Measurements from ENCODE around the gene ID1.
"Not testable (repeated sequence)": the region's sequence is repeated elsewhere in the genome, so short reads cannot be mapped to it uniquely, and the experiment has no call there.

The ID1 gene

DNA sequence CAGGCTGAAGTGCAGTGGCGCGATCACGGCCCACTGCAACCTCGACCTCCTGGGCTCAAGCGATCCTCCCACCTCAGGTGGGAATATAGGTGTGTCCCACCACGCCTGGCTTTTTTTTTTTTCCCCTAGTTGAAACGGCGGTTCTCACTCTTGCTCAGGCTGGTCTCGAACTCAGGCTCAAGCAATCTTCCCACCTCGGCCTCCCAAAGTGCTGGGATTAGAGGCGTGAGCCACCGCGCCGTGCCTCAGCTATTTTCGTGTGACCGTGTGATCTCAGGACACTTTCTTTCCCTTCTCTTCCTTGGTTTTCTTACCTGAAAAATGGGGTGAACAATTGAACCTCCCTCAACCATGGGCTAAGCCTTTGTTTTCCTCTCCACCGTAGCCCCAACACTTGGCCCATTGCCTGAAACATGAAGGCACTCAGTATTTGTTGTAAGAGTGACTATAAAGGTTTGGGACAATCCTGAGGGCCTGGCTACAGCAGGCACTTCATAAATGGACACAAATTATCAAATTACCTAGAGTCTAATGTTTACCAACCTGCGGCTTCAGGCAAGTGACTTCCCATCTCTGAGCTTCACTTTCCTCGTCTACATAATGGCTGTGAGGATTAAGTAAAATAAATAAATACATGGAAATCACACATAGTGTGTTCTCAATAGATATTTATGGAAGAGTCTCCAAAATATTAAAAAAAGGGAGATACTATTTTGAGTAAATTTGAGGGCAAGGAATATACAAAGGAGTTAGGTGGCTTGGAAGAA, 31.4 kb upstream of the ID1 start:
- peak; percentile 76 for DNase-seq

DNA sequence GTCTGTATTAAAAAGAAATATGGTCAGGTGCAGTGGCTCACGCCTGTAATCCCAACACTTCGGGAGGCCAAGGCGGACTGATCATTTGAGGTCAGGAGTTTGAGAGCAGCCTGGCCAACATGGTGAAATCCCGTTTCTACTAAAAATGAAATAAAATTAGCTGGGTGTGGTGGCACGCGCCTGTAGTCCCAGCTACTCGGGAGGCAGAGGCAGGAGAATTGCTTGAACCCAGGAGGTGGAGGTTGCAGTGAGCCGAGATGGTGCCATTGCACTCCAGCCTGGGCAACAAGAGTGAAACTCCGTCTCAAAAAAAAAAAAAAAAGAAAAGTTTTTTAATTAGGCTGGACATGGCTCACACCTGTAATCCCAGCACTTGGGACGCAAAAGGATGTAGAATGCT, 30.1 kb upstream of the ID1 start:
- DNase-seq = not testable (repeated sequence)

DNA sequence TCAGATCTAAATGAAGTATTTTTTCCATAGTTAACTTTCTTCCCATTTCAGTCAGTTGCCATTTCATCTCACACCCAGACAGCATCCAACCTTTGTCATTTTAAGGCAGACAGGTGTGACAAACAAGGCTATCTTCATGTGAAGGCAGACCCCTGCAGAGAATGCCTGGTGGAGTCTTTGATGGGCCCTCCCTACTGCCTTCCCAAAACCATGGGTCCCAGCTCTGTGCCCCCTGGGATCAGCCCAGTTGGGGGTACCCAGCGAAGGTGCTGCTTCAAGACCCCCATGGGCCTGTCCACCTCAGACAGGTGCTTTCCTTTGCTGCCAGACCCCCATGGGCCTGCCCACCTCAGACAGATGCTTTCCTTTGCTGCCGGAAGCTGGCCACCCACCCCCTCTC, 28.3 kb upstream of the ID1 start:
- no peak for DNase-seq

DNA sequence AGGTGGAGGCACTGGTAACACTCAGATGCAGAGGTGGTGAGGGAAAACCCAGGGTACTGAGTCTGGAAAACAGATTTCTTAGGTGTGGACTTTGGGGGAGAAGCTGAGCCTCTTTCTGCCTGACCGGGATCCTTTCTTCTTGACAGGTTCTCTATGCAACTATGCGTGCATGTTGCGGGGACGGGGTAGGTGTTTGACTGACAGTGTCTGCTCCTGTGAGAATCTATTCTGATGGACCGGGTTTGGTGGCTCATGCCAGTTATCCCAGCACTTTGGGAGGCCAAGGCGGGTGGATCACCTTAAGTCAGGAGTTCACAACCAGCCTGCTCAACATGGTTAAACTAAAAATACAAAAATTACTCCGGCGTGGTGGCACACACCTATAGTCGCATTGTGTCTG, 27.9 kb upstream of the ID1 start:
- no peak for DNase-seq

DNA sequence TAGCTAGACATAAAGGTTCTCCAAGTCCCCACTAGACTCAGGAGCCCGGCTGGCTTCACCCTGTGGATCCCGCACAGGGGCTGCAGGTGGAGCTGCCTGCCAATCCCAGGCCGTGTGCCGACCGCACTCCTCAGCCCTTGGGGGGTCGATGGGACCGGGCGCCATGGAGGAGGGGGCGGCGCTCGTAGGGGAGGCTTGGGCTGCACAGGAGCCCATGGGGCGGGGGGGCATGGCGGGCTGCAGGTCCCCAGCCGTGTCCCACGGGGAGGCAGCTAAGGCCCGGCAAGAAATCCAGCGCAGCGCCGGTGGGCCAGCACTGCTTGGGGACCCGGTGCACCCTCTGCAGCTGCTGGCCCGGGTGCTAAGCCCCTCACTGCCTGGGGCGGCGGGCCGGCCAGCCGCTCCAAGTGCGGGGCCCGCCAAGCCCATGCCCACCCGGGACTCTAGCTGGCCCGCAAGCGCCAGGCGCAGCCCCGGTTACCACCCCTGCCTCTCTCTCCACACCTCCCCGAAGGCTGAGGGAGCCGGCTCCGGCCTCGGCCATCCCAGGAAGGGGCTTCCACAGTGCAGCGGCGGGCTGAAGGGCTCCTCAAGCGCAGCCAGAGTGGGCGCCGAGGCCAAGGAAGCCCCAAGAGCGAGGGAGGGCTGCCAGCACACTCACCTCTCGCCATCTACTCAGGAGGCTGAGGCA, 26.5 kb upstream of the ID1 start:
- DNase-seq = no peak

DNA sequence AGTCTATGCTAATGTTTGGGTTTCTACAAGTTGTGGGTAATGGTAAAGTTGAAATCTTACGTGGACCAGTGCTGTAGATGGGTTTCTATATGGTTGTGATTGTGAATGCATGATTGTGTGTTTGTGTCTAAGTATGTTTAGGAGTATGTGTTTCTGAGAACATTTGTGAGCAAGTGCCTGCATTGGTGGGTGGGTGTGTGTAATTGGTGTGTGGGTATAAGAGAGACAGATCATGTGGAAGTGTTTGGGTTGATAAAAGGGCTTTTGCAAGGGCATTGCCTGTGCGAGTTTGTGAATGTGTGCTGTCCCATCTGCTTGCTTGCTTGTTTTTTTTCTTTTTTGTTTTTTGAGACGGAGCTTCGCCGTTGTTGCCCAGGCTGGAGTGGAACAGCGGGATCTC, 25.8 kb upstream of the ID1 start:
- no peak for DNase-seq

DNA sequence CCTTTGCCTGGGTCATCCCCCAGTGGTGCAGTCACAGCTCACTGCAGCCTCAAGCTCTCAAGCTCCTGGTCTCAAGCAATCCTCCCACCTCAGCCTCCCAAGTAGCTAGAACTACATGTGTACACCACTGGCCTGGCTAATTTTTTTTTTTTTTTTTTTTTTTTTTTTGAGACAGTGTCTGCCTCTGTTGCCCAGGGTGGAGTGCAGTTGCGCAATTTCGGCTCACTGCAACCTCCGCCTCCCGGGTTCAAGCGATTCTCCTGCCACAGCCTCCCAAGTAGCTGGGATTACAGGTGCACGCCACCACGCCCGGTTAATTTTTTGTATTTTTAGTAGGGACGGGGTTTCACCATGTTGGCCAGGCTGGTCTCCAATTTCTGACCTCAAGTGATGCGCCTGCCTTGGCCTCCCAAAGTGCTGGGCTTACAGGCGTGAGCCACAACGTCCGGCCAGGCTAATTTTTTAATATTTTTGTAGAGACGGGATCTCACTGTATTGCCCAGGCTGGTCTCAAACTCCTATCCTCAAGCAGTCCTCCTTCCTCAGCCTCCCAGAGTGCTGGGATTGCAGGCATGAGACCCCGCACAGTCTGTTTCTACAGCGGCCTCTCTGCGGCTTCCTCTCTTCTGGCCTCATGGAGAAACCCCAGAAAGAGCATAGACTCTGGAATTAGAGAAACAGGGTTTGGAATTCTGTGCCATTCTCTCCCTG, 25.0 kb upstream of the ID1 start:
- DNase-seq = not testable (repeated sequence)

DNA sequence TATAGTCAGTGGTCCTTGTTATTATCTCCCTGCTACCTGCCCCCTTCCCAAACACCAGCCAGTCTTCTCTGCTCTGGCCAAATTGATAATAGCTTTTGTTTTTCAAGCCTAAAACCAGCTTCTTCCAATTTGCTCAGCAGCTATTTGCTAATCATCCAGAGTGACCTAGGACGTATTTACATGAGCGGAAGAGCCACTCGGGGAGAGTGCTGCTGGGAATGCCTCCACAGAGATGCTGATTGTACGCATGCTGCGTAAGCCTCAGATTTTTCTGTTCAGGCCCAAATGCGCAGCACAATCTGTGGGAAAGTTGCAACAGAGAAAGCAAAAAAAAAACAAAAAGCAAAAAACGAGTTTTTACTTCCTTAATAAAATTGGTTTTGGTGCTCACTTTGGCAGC, 24.4 kb upstream of the ID1 start:
- DNase-seq = no peak

DNA sequence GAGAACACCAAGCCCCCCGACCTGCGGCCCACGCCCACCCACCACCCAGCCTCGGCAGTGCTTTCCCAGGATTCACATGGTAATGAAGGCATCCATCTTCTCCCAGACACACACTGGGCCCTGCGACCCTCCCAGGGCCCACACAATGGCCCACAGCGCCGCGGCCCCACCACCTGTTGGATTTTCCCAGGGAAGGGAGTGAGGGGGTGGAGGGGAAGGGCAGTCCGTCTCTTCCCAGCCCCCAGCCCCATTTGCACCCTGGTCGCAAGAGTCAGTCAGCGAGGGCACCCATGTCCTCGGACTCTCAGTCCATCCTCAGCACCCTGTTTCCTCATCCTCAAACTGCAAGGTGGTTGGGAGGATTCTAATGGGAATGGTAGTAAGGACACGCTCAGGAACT, 23.7 kb upstream of the ID1 start:
- DNase-seq = no peak

DNA sequence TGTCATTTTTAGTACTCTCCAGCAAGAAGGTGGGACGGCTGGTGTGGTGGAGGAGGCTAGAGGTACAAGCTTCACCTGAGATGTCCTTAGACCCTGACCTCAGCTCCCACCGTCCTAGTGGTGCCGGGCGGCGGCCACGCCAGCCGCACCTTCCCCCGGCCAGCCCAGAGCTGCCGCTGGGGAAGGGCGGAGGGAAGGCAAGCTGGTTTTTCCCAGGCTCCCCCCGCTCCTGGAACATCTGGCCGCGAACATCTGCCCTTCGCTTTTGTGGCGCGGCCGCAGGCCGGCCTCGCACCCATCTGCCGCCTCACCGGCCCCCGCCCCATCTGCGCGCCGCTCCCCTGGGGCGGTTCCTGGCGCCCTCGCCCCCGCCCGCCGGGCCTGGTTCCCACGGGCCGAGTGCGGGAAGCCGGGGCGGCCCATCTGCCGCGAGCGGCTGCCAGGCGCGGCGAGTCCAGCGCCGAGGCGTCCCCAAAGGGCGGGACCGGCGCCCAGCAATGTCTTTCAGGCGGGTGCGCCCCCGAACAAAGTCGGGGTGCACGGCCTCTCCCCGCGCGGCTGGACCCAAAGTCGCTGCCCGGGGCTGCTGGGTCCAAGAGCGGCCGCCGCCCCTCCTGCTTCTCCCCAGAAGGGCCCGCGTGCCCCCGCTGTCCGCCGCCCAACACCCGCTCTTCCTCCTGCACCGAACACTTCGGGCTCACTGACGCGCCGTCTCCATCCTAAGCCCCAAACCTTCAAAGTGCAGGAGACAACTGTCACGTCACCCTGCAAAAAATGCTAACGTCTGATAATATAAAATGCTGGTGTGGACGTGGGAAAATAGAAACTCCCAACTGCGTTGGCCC, 17.3 kb upstream of the ID1 start:
- DNase-seq = peak; percentile 45

DNA sequence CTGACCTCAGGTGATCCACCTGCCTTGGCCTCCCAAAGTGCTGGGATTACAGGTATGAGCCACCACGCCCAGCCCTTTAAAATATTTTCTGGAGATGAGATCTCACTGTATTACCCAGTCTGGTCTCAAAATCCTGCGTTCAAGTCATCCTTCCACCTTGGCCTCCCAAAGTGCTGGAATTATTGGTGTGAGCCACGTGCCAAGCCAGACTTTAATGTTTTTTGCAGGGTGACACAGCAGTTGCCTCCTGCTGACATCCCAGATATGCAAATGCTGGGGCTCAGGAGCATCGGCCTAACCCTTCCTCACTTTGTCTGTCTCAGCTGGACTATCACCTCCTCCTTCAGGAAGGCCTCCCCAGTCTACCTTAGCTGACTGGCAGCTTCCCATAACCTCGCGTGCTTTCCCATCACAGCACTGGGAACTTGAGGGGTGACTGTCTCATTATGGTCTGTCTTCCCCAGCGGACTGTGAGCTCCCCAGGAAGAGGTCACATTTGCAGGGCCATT, 14.3 kb upstream of the ID1 start:
- DNase-seq = no peak

DNA sequence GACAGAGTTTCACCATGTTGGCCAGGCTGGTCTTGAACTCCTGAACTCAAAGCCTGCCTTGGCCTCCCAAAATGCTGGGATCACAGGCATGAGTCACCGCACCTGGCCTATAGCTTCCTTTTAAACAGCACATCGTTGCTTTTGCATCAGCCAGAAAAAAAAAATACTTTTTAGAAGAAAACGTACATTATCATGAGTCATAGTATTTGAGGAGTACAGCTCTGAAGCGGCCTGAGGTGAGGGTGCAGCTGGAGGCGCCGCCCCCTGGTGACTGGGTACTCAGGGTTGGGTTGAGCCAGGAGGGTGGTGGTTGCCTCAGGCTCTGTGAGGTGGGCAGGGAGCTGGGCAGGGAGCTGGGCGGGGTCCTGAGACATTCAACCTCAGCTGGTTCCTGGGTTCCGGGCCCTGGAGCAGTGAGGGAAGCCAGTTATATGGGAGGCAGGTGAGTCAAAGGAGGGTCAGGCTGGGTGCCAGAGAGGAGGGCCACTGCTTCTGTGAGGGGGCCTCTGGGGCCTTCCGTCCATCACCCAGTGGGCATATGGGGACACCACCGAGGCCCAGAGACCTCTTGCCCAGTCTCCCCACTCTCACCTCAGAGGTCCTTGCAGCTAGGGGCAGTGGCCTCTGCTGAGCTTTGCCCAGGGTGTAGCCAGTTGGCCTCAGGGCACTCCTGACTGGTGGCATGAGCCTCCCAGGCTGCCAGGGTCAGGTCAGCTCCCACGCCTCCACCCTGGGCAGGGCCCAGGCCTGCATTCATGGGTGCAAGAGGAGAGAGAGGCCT, 11.7 kb upstream of the ID1 start:
- DNase-seq = no peak

DNA sequence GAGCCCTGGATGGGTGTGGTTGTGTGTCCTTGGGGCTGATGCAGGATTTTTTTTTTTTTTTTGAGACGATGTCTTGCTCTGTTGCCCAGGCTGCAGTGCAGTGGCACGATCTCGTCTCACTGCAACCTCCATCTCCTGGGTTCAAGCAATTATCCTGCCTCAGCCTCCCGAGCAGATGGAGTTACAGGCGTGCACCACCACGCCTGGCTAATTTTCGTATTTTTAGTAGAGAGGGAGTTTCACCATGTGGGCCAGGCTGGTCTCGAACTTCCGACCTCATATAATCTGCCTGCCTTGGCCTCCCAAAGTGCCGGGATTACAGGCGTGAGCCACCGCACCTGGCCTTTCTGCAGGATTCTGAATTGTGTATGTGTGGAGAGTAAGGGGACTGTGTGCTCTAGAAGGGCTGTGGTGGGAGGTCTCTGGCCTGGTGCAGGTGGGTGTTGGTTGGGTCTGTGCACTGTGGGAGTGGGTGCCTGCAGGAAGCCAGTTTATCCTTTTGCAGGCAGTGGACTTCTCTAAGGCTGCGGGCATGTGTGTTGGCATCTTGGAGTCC, 11.0 kb upstream of the ID1 start:
- DNase-seq = no peak

DNA sequence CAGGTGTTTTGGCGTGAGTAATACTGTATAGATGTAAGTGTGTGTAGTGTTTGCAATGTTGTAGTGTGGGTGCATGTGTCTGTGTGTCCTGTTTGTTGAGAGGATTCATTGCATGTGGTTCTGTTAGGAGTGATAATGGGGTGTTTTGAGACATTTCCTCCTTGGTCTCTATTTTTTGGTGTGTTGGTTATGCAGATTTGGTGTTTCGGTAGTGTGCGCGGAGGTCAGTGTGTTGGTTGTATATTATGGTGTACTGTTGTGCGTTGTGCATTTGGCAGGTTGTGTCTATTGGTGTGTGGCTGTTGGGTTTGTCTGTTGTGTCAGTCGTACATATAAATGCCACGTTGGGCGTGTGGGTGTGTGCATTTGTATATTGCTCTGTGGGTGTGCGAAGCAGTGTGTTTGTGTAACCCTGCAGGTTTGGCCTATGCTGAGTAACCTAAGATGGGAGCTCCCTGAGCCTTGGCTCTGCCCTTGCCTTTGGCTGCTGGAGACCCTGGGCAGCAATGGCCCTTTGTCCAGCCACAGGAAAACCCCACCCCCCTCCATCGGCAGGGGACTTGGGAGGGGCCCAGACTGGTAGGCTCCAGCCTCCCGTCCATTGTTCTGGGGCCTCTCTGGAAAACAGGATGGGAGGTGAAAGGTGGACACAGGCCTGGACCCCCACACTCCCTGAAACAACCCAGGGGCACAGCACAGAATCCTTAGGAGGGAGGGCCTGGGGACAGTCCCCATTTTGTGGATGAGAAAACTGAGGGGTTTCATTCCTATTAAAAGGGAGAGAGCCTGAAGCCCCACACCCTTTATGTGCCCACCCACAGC, 10.3 kb upstream of the ID1 start:
- no peak for DNase-seq

DNA sequence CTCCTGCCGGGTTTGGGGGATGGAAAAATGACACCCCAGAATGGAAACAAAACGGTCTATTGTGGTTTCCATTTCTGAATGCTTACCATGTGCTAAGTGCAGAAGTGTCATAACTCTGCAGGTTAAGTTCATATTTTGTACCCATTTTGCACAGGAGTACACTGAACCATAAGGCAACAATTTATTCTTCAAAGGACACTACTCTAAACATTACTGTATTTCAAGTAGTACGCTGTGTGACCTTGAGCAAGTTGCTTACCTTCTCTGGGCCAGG, 9.8 kb upstream of the ID1 start:
- no peak for DNase-seq

DNA sequence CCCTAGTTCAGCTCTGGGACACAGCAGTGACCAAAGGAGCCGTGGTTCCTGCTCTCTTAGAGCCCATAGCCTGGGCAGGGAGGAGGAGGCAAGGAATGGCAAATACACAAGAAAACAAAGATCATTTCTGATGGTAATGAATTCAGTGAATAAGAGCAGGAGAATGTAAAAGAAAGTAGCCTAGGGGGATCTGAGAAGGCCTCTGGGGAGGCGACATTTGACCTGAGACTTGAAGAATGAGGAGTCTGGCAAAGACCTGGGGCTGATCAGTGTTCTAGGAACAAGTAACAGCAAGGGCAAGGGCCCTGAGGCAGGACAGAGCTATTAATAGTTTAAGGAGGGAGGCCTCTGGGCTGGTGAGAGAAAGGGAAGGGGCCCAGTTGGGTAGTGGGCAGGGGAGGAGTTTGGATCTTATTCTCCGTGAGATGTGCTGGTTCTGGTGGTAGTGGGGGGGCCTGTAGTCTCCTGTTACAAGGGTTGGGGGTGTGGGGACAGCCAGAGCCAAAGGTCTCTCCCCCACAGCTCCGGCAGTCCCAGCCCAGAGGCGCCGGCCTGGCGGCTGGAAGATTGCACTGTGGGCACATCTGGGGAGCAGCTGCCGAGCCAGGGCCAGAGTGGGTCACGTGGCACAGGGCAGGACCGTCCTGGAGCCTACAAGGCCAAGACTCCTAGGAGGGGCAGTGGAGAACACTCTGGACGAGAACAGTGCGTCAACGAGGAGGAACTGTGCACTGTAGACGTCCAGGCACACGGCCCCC, 9.3 kb upstream of the ID1 start:
- no peak for DNase-seq

DNA sequence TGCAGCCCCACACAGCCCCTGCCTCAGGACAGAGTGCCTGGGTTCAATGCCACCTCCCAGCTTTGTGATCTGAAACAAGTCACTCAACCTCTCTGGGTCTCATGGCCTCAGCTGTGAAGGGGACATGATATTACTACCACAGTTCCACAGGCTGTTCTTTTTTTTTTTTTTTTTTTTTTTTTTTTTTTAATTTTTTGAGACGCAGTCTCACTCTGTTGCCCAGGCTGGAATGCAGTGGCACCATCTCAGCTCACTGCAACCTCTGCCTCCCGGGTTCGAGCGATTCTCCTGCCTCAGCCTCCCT, 8.7 kb upstream of the ID1 start:
- not testable (repeated sequence) for DNase-seq

DNA sequence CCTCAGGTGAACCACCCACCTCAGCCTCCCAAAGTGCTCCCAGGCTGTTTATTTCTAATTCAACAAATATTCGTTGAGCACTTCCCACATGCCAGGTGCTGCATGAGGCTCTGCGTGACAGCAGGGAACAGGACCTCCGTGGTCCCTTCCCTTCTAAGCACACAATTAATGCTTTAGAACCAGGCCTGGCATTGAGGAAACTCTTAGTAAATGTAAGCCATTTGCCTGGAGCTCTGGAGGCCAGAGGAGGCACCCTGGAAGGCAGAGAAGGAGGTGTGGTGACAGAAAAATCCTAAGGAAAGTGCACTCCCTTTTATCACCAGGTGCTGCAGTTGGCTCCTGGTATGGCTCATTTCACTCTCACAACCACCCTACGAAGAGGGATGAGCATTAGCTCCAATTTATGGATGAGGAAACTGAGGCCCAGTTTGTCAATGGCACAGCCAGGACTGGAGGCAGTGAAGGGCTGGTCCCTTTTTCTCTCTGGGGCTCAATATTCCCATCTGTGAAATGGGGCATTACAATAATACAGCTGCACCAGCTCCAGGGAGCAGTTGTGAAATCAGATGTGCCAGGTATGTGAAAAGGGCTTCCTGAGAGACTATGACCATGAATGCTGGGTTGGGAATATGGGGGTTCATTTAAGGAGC, 8.1 kb upstream of the ID1 start:
- no peak for DNase-seq

DNA sequence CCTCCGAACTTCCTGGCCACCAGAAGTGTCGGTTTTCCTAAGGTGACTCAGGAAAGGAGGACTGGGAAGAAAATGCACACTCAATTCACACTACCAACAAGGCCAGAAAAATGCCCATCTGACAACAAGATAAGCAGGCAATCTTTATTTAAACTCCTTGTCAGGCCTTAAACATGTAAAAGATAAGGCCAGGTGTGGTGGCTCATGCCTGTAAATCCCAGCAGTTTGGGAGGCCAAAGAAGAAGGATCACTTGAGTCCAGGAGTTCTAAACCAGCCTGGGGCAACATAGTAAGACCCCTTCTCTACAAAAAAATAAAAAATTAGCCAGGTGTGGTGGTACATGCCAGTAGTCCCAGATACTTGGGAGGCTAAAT, 7.6 kb upstream of the ID1 start:
- DNase-seq = no peak

DNA sequence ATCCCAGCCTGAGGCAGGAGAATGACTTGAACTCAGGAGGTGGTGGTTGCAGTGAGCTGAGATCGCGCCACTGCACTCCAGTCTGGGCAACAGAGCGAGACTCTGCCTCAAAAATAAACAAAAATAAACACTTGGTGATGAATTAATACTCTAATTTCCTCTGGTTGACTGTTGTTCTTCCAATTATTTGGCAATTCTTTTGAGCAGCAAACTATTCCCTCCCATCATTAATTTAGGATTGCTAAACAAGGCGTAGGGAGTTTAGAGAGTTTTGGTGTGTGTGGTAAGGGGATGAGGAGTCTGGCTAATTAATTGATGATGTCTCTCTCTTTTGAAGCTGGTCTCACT, 2.7 kb upstream of the ID1 start:
- DNase-seq = no peak
